ENCODE results near the gene MUC22. TPM values are rescaled to one million over a fixed set of nuclear protein-coding genes. Genes with fewer than 3 reads are reported as not detected.
"Not testable (repeated sequence)": the region's sequence is repeated elsewhere in the genome, so short reads cannot be mapped to it uniquely, and the experiment has no call there.

The MUC22 gene
- total RNA-seq, 2 experiments from 2014 or later, result not detected

DNA sequence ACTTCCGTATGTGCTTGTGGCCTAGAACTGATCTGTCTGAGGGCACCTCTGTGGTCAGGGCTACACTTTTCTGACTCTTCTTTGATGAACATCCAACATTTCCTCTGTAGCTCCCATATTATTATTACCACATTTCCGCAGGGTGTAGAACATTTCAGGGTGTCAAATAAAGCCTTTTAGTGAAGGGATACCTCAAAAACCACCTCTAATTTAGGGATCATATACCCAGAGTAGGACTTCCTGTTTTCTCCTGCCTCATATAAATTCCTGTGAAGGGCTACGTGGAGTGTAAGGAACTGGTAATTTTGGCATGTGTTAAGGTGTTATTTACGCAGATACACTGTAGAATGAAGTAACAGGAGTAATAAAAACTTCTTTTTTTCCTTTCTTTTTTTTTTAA, 5.5 kb upstream of the MUC22 start:
- no peak for DNase-seq
- Mint-ChIP-seq H3K36me3 (ENCODE audit: low read depth) (no peaks in the 10 kb centered on the region), H3K4me1 (peaks cover 2% of the 10 kb centered on the region), H3K27ac (no peak overlapping the region), H3K27me3 (peaks cover 26% of the 10 kb centered on the region), H3K9me3 (no peaks in the 10 kb centered on the region), H3K4me3 (no peak overlapping the region)
- ChIA-PET CTCF (no interaction called here), POLR2A (no interaction called here)

DNA sequence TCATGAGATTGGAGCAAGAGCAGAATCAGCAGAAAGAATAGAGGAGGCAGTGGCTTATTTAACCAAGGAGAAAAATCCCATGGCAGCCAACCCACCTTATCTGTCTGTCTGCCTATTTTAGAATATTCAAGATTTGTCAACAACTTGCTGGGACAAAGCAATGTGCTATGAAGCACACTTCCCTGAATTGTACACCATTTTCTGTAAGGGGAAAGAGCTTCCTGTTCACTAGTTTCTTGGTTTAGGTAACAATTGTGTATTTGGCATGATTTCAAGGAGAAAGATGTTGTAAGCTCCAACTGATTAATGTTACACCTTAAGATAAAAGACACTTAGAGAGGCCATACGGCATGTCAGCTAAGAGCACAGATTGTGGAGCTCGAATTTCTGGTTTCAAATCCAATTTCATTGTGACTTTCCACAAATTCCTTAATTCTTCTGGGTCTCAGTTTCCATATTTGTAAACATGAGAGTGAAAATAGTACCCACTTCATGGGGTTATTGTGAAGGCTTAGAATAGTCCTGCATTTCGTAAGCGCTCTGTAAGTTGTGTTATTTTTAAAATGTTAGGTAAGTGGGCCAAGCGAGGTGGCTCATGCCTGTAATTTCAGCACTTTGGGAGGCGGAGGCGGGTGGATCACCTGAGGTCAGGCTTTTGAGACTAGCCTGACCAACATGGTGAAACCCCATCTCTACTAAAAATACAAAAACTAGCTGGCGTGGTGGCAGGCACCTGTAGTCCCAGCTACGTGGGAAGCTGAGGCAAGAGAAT, 4.8 kb upstream of the MUC22 start:
- POLR2A ChIA-PET, result no interaction called here
- Mint-ChIP-seq H3K9me3 (no peaks in the 10 kb centered on the region), H3K27me3 (peaks cover 26% of the 10 kb centered on the region), H3K27ac (no peak overlapping the region), H3K36me3 (ENCODE audit: low read depth) (no peaks in the 10 kb centered on the region), H3K4me3 (no peak overlapping the region), H3K4me1 (peaks cover 2% of the 10 kb centered on the region)
- CTCF ChIA-PET, result no interaction called here
- DNase-seq, result no peak

DNA sequence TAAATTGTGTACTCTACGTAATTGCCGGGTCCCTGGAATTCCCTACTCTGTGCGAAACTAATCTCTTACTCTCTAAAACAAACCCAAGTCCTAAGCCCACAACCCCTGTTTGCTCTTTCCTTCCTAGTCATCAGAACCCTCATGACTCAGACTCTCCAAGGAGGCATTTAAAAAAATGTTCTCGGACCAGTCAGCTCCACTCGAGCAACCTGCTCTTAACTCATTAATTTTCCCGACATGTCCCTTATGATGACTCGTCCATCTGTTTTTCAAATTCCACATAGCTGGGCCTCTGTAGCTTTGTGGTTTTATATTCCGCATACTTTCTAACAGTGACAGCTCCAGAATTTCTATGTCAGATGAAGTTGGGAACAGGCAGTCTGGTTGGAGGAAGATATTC, 2.6 kb upstream of the MUC22 start:
- no peaks in the 10 kb centered on the region for H3K9me3 Mint-ChIP-seq
- peaks cover 30% of the 10 kb centered on the region for H3K27me3 Mint-ChIP-seq
- no peaks in the 10 kb centered on the region for H3K4me1 Mint-ChIP-seq
- POLR2A ChIA-PET, result no interaction called here
- H3K27ac Mint-ChIP-seq, result no peak overlapping the region
- CTCF ChIA-PET, result no interaction called here
- no peak for DNase-seq
- no peak overlapping the region for H3K4me3 Mint-ChIP-seq
- H3K36me3 Mint-ChIP-seq (ENCODE audit: low read depth), result no peaks in the 10 kb centered on the region

DNA sequence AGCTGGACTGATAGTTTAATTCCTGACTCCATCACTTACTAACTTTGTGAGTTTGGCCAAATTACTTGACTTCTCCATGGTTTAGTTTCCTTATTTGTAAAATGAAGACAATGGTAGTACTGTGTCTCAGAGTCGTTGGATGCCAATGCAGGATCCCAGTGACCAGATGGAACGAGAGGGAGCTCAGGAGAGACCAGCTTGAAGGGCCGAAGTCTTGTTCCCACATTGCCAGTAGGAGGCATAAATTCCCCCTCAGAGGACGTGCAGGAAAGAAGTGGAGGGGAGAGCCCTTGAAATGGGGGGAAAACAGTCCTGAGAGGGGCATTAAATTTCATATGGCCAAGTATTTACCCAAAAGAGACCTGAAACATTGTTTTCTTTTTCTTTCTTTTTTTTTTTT, 2.1 kb upstream of the MUC22 start:
- Mint-ChIP-seq H3K4me1 (no peaks in the 10 kb centered on the region), H3K36me3 (ENCODE audit: low read depth) (no peaks in the 10 kb centered on the region), H3K27me3 (peaks cover 30% of the 10 kb centered on the region), H3K27ac (no peak overlapping the region), H3K9me3 (no peaks in the 10 kb centered on the region), H3K4me3 (no peak overlapping the region)
- ChIA-PET POLR2A (no interaction called here), CTCF (no interaction called here)
- DNase-seq, result no peak

DNA sequence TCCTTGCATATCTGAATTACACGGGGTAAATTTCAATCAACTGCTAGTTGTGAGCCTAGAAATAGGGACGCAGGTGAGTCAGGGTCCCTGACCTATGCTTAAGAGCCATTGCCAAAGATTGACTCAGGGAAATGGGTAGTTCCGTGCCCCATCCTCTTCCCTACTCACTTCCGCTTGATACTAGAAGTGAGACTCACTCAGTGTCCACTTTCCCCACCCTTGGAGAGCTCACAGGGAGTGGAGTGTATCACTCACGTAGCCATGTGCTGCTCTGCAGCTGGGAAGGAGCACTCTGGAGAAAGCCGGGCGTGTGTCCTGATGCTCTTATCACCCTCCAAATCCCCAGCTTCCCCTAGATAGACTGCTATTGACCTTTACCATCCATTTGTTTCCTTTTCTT, 543 bp upstream of the MUC22 start:
- ChIA-PET POLR2A (no interaction called here), CTCF (no interaction called here)
- no peak for DNase-seq
- Mint-ChIP-seq H3K27me3 (peaks cover 36% of the 10 kb centered on the region), H3K4me1 (no peaks in the 10 kb centered on the region), H3K27ac (no peak overlapping the region), H3K4me3 (no peak overlapping the region), H3K36me3 (ENCODE audit: low read depth) (no peaks in the 10 kb centered on the region), H3K9me3 (no peaks in the 10 kb centered on the region)

DNA sequence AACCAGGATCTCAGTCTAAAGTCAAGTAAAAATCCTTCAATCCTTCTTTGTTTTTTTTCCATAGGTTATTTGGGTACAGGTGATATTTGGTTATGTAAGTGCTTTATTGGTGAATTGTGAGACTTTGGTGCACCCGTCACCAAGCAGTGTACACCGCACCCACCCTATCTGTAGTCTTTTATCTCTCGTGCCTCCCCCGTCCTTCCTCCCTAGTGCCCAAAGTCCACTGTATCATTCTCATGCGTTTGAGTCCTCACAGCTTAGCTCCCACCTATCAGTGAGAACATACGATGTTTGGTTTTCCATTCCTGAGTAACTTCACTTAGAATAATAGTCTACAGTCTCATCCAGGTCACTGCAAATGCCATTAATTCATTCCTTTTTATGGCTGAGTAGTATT, 879 bp downstream of the MUC22 start:
- ChIA-PET CTCF (no interaction called here), POLR2A (no interaction called here)
- peaks cover 37% of the 10 kb centered on the region for H3K27me3 Mint-ChIP-seq
- H3K27ac Mint-ChIP-seq, result no peak overlapping the region
- no peaks in the 10 kb centered on the region for H3K4me1 Mint-ChIP-seq
- H3K9me3 Mint-ChIP-seq, result no peaks in the 10 kb centered on the region
- H3K4me3 Mint-ChIP-seq, result no peak overlapping the region
- DNase-seq, result no peak
- H3K36me3 Mint-ChIP-seq (ENCODE audit: low read depth), result no peaks in the 10 kb centered on the region

DNA sequence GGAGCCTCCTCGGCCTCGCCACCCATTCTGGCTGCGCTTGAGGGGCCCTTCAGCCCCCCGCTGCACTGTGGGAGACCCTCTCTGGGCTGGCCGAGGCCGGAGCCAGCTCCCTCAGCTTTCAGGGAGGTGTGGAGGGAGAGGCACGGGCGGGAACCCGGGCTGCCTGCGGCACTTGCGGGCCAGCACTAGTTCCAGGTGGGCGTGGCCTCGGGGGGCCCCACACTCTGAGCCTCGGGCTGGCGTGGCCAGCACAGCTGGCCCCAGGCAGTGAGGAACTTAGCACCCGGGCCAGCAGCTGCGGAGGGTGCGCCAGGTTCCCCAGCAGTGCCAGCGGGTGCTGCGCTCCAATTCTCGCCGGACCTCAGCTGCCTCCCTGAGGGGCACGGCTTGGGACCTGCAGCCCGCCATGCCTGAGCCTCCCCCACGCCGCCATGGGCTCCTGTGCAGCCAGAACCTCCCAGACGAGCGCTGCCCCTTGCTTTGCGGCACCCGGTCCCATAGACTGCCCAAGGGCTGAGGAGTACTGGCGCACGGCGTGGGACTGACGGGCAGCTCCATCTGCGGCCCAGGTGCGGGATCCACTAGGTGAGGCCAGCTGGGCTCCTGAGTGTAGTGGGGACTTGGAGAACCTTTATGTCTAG, 6.5 kb downstream of the MUC22 start:
- H3K9me3 Mint-ChIP-seq, result no peaks in the 10 kb centered on the region
- H3K4me3 Mint-ChIP-seq, result no peak overlapping the region
- DNase-seq, result no peak
- POLR2A ChIA-PET, result no interaction called here
- CTCF ChIA-PET, result interaction anchor here (1.2 kb wide), 1 partner anchor 43 kb away, joined by 3 read pairs; no protein-coding TSS in a partner anchor
- H3K27ac Mint-ChIP-seq, result no peak overlapping the region
- peaks cover 24% of the 10 kb centered on the region for H3K27me3 Mint-ChIP-seq
- H3K36me3 Mint-ChIP-seq (ENCODE audit: low read depth), result no peaks in the 10 kb centered on the region
- H3K4me1 Mint-ChIP-seq, result no peaks in the 10 kb centered on the region

DNA sequence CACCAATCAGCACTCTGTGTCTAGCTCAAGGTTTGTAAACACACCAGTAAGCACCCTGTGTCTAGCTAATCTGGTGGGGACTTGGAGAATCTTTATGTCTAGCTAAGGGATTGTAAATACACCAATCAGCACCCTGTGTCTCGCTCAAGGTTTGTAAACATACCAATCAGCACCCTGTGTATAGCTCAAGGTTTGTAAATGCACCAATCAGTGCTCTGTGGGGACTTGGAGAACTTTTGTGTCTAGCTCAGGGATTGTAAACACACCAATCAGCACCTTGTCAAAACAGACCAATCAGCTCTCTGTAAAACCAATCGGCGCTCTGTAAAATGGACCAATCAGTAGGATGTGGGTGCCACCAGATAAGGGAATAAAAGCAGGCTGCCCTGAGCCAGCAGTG, 7.2 kb downstream of the MUC22 start:
- POLR2A ChIA-PET; H3K9me3 Mint-ChIP-seq; H3K4me1 Mint-ChIP-seq; H3K36me3 Mint-ChIP-seq (ENCODE audit: low read depth); H3K27ac Mint-ChIP-seq; H3K4me3 Mint-ChIP-seq; DNase-seq: not testable (repeated sequence)
- peaks cover 22% of the 10 kb centered on the region for H3K27me3 Mint-ChIP-seq
- CTCF ChIA-PET, result interaction anchor here (1.8 kb wide), 1 partner anchor 62 kb away, joined by 5 read pairs; no protein-coding TSS in a partner anchor

DNA sequence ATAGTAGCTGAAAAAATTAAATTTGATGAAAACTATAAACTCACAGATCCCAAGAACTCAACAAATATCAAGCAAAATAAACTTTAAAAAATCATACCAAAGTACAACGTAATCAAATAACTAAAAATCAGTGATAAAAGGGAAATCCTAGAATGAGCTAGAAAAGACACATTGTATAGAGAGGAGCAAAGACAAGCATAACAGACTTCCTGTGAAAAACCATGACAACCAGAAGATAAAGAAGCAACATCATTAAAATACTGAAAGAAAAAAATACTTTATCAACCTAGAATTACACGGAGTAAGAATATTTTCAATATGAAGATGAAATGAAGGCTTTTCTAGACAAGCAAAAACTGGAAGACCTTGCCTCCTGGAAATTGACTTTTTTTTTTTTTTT, 9.8 kb downstream of the MUC22 start:
- H3K36me3 Mint-ChIP-seq (ENCODE audit: low read depth), result no peaks in the 10 kb centered on the region
- POLR2A ChIA-PET, result no interaction called here
- H3K9me3 Mint-ChIP-seq, result no peaks in the 10 kb centered on the region
- peaks cover 22% of the 10 kb centered on the region for H3K27me3 Mint-ChIP-seq
- no peak for DNase-seq
- no peak overlapping the region for H3K4me3 Mint-ChIP-seq
- no peaks in the 10 kb centered on the region for H3K4me1 Mint-ChIP-seq
- CTCF ChIA-PET, result interaction anchor here (1.0 kb wide), 1 partner anchor 60 kb away, joined by 3 read pairs; no protein-coding TSS in a partner anchor
- H3K27ac Mint-ChIP-seq, result no peak overlapping the region

DNA sequence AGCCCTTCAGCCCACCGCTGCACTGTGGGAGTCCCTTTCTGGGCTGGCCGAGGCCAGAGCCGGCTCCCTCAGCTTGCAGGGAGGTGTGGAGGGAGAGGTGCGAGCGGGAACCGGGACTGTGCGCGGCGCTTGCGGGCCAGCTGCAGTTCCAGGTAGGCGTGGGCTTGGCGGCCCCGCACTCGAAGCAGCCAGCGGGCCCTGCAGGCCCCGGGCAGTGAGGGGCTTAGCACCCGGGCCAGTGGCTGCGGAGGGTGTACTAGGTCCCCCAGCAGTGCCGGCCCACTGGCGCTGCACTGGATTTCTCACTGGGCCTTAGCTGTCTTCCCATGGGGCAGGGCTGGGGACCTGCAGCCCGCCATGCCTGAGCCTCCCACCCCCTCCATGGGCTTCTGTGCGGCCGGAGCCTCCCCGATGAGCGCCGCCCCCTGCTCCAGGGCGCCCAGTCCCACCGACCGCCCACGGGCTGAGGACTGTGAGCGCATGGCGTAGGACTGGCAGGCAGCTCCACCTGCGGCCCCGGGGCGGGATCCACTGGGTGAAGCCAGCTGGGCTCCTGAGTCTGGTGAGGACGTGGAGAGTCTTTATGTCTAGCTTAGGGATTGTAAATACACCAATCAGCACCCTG, 10.5 kb downstream of the MUC22 start:
- H3K36me3 Mint-ChIP-seq (ENCODE audit: low read depth); POLR2A ChIA-PET; H3K9me3 Mint-ChIP-seq; DNase-seq; H3K4me1 Mint-ChIP-seq; H3K27ac Mint-ChIP-seq; H3K4me3 Mint-ChIP-seq: not testable (repeated sequence)
- CTCF ChIA-PET, result interaction anchor here (1.0 kb wide), 1 partner anchor 59 kb away, joined by 3 read pairs; no protein-coding TSS in a partner anchor
- H3K27me3 Mint-ChIP-seq, result peaks cover 22% of the 10 kb centered on the region

DNA sequence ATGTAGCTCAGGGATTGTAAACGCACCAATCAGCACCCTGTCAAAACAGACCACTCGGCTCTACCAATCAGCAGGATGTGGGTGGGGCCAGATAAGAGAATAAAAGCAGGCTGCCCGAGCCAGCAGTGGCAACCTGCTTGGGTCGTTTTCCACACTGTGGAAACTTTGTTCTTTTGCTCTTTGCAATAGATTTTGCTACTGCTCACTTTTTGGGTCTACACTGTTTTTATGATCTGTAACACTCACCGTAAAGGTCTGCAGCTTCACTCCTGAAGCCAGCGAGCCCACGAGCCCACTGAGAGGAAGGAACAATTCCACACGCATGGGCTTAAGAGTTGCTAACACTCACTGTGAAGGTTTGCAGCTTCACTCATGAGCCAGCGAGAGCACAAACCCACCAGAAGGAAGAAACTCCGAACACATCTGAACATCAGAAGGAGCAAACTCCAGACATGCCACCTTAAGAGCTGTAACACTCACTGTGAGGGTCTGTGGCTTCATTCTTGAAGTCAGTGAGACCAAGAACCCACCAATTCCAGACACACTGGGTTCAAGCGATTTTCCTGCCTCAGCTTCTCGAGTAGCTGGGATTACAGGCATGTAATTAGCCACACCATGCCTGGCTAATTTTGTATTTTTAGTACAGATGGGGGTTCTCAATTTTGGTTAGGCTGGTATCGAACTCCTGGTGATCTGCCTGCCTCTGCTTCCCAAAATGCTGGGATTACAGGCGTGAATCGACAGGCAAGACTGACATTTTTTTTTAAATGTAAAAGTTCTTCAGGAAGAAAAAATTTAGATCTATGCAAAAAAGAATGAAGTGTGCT, 11.6 kb downstream of the MUC22 start:
- peaks cover 19% of the 10 kb centered on the region for H3K27me3 Mint-ChIP-seq
- H3K27ac Mint-ChIP-seq; H3K4me3 Mint-ChIP-seq; CTCF ChIA-PET; H3K36me3 Mint-ChIP-seq (ENCODE audit: low read depth); H3K9me3 Mint-ChIP-seq; H3K4me1 Mint-ChIP-seq; DNase-seq: not testable (repeated sequence)
- POLR2A ChIA-PET, result interaction anchor here (0.7 kb wide), 1 partner anchor 50 kb away, joined by 3 read pairs; no protein-coding TSS in a partner anchor

DNA sequence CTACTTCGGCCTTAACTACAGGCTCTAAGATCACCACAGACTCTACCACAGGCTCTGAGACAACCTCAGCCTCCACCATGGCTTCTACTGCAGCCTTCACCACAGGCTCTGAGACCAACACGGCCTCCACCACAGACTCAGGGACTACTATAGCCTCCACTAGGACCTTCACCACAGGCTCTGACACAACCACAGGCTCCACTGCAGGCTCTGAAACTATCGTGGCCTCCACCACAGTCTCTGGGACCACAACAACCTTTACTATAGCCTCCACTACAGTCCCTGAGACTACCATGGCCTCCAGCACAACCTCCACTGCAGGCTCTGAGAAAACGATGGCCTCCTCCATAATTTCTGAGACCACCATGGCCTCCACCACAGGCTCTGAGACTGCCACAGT, 15.3 kb downstream of the MUC22 start:
- Mint-ChIP-seq H3K27ac (no peak overlapping the region), H3K27me3 (peaks cover 9% of the 10 kb centered on the region), H3K36me3 (ENCODE audit: low read depth) (no peaks in the 10 kb centered on the region), H3K4me3 (no peak overlapping the region), H3K9me3 (no peaks in the 10 kb centered on the region), H3K4me1 (no peaks in the 10 kb centered on the region)
- no peak for DNase-seq
- POLR2A ChIA-PET, result no interaction called here
- CTCF ChIA-PET, result no interaction called here

DNA sequence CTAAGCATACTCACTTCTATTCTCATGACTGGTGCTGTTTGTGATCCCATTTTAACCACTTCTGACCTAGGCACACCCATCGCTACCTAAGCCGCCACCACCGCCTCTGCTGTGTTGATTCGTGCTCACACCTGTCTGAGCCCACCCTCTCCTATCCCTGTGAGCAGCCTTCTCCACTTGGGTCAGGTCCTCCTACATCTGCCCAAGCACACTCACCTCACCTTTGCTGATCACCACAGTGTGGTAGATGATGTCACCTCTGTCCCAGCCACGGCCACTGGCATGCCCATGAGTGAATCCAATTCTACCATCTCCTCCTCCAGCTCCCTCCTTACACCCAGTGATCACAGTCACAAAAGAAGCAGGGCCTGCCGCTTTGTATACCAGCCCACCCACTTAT, 20.8 kb downstream of the MUC22 start:
- H3K27me3 Mint-ChIP-seq, result peaks cover 11% of the 10 kb centered on the region
- no peaks in the 10 kb centered on the region for H3K4me1 Mint-ChIP-seq
- ChIA-PET CTCF (no interaction called here), POLR2A (no interaction called here)
- no peaks in the 10 kb centered on the region for H3K9me3 Mint-ChIP-seq
- H3K36me3 Mint-ChIP-seq (ENCODE audit: low read depth), result no peaks in the 10 kb centered on the region
- H3K27ac Mint-ChIP-seq, result no peak overlapping the region
- H3K4me3 Mint-ChIP-seq, result no peak overlapping the region
- no peak for DNase-seq
